ENCODE results near the gene KANSL1. TPM values are rescaled to one million over a fixed set of nuclear protein-coding genes. Genes with fewer than 3 reads are reported as not detected.

The KANSL1 gene
- total and polyA plus RNA-seq, 2 experiments from 2014 or later, result 49.0 to 206 TPM

DNA sequence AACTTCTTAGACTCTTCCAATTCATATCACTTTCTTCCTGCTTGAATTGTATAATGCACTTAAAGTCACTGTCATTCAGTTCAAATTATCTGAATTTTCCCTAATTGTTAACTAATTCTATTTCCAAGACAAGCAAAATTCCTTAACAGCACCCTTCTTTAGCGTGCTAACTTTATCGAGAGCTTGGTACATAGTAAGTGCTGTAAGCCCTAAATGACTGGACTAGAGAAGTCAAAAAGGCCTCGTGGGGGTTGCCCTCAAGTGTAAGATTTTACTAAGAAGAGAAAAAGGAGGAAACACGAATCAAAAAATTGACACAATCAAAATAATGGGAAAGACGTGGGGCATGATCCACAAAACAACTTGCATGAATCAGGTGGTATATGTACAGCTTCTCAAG, 11.3 kb downstream of the KANSL1 start:
- H3K27me3 ChIP-seq (ENCODE audit: insufficient read depth), result no peaks in the 10 kb centered on the region
- peaks cover 90% of the 10 kb centered on the region for H3K4me1 Mint-ChIP-seq
- peaks cover 84% of the 10 kb centered on the region for H4K20me1 ChIP-seq (replicated peaks; ENCODE audit: insufficient read depth)
- DNase-seq (ENCODE audit: low spot score) (no peak), ATAC-seq (no peak)
- no peaks in the 10 kb centered on the region for H3K9me3 Mint-ChIP-seq
- H3K27ac Mint-ChIP-seq, result peak overlapping the region; percentile 6
- H3K4me2 ChIP-seq, result peak overlapping the region; percentile 35
- peak overlapping the region; percentile 93 for H3K27ac ChIP-seq (ENCODE audit: low read depth)
- H3K36me3 Mint-ChIP-seq (ENCODE audit: low read depth), result no peaks in the 10 kb centered on the region; the same call in 2 of the 3 replicates
- H3K9me2 ChIP-seq (ENCODE audit: insufficient read depth), result no peaks in the 10 kb centered on the region
- no peaks in the 10 kb centered on the region for H3K36me3 ChIP-seq (ENCODE audit: insufficient read depth)
- H3K79me2 ChIP-seq (replicated peaks; ENCODE audit: insufficient read depth), result peaks cover 100% of the 10 kb centered on the region
- H3K27me3 Mint-ChIP-seq (ENCODE audit: insufficient read depth, low read depth, poor library complexity), result peaks cover 17% of the 10 kb centered on the region
- H3K4me1 ChIP-seq (ENCODE audit: insufficient read depth), result peaks cover 93% of the 10 kb centered on the region
- TF ChIP-seq, protein P1, sequence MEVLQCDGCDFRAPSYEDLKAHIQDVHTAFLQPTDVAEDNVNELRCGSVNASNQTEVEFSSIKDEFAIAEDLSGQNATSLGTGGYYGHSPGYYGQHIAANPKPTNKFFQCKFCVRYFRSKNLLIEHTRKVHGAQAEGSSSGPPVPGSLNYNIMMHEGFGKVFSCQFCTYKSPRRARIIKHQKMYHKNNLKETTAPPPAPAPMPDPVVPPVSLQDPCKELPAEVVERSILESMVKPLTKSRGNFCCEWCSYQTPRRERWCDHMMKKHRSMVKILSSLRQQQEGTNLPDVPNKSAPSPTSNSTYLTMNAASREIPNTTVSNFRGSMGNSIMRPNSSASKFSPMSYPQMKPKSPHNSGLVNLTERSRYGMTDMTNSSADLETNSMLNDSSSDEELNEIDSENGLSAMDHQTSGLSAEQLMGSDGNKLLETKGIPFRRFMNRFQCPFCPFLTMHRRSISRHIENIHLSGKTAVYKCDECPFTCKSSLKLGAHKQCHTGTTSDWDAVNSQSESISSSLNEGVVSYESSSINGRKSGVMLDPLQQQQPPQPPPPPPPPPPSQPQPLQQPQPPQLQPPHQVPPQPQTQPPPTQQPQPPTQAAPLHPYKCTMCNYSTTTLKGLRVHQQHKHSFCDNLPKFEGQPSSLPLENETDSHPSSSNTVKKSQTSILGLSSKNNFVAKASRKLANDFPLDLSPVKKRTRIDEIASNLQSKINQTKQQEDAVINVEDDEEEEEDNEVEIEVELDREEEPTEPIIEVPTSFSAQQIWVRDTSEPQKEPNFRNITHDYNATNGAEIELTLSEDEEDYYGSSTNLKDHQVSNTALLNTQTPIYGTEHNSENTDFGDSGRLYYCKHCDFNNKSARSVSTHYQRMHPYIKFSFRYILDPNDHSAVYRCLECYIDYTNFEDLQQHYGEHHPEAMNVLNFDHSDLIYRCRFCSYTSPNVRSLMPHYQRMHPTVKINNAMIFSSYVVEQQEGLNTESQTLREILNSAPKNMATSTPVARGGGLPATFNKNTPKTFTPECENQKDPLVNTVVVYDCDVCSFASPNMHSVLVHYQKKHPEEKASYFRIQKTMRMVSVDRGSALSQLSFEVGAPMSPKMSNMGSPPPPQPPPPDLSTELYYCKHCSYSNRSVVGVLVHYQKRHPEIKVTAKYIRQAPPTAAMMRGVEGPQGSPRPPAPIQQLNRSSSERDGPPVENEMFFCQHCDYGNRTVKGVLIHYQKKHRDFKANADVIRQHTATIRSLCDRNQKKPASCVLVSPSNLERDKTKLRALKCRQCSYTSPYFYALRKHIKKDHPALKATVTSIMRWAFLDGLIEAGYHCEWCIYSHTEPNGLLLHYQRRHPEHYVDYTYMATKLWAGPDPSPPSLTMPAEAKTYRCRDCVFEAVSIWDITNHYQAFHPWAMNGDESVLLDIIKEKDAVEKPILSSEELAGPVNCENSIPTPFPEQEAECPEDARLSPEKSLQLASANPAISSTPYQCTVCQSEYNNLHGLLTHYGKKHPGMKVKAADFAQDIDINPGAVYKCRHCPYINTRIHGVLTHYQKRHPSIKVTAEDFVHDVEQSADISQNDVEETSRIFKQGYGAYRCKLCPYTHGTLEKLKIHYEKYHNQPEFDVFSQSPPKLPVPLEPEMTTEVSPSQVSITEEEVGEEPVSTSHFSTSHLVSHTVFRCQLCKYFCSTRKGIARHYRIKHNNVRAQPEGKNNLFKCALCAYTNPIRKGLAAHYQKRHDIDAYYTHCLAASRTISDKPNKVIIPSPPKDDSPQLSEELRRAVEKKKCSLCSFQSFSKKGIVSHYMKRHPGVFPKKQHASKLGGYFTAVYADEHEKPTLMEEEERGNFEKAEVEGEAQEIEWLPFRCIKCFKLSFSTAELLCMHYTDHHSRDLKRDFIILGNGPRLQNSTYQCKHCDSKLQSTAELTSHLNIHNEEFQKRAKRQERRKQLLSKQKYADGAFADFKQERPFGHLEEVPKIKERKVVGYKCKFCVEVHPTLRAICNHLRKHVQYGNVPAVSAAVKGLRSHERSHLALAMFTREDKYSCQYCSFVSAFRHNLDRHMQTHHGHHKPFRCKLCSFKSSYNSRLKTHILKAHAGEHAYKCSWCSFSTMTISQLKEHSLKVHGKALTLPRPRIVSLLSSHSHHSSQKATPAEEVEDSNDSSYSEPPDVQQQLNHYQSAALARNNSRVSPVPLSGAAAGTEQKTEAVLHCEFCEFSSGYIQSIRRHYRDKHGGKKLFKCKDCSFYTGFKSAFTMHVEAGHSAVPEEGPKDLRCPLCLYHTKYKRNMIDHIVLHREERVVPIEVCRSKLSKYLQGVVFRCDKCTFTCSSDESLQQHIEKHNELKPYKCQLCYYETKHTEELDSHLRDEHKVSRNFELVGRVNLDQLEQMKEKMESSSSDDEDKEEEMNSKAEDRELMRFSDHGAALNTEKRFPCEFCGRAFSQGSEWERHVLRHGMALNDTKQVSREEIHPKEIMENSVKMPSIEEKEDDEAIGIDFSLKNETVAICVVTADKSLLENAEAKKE (CRISPR knock-in tag; IDR thresholded peaks at IDR 0.05), result no peak
- TF ChIP-seq STAT1 (IDR thresholded peaks at IDR 0.05; ENCODE audit: unreplicated experiment) (no peak), EZH2 (IDR thresholded peaks at IDR 0.05; ENCODE audit: low read depth, unreplicated experiment) (no peak), NANOG (IDR thresholded peaks at IDR 0.05; ENCODE audit: borderline replicate concordance) (no peak), CREB1 (CRISPR knock-in tag; IDR thresholded peaks at IDR 0.05; ENCODE audit: low read depth) (no peak), EZH2phosphoT487 (IDR thresholded peaks at IDR 0.05; ENCODE audit: unreplicated experiment) (no peak), ZNF331 (CRISPR knock-in tag; IDR thresholded peaks at IDR 0.05; ENCODE audit: low read depth) (no peak), ZNF114 (CRISPR knock-in tag; IDR thresholded peaks at IDR 0.05) (no peak), JUNB (IDR thresholded peaks at IDR 0.05; ENCODE audit: unreplicated experiment) (no peak)
- TF ChIP-seq, protein P2, sequence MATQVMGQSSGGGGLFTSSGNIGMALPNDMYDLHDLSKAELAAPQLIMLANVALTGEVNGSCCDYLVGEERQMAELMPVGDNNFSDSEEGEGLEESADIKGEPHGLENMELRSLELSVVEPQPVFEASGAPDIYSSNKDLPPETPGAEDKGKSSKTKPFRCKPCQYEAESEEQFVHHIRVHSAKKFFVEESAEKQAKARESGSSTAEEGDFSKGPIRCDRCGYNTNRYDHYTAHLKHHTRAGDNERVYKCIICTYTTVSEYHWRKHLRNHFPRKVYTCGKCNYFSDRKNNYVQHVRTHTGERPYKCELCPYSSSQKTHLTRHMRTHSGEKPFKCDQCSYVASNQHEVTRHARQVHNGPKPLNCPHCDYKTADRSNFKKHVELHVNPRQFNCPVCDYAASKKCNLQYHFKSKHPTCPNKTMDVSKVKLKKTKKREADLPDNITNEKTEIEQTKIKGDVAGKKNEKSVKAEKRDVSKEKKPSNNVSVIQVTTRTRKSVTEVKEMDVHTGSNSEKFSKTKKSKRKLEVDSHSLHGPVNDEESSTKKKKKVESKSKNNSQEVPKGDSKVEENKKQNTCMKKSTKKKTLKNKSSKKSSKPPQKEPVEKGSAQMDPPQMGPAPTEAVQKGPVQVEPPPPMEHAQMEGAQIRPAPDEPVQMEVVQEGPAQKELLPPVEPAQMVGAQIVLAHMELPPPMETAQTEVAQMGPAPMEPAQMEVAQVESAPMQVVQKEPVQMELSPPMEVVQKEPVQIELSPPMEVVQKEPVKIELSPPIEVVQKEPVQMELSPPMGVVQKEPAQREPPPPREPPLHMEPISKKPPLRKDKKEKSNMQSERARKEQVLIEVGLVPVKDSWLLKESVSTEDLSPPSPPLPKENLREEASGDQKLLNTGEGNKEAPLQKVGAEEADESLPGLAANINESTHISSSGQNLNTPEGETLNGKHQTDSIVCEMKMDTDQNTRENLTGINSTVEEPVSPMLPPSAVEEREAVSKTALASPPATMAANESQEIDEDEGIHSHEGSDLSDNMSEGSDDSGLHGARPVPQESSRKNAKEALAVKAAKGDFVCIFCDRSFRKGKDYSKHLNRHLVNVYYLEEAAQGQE (IDR thresholded peaks at IDR 0.05; ENCODE audit: unreplicated experiment), result no peak
- TF ChIP-seq, protein P3, sequence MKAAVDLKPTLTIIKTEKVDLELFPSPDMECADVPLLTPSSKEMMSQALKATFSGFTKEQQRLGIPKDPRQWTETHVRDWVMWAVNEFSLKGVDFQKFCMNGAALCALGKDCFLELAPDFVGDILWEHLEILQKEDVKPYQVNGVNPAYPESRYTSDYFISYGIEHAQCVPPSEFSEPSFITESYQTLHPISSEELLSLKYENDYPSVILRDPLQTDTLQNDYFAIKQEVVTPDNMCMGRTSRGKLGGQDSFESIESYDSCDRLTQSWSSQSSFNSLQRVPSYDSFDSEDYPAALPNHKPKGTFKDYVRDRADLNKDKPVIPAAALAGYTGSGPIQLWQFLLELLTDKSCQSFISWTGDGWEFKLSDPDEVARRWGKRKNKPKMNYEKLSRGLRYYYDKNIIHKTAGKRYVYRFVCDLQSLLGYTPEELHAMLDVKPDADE (IDR thresholded peaks at IDR 0.05), result no peak
- TF ChIP-seq, protein P4, sequence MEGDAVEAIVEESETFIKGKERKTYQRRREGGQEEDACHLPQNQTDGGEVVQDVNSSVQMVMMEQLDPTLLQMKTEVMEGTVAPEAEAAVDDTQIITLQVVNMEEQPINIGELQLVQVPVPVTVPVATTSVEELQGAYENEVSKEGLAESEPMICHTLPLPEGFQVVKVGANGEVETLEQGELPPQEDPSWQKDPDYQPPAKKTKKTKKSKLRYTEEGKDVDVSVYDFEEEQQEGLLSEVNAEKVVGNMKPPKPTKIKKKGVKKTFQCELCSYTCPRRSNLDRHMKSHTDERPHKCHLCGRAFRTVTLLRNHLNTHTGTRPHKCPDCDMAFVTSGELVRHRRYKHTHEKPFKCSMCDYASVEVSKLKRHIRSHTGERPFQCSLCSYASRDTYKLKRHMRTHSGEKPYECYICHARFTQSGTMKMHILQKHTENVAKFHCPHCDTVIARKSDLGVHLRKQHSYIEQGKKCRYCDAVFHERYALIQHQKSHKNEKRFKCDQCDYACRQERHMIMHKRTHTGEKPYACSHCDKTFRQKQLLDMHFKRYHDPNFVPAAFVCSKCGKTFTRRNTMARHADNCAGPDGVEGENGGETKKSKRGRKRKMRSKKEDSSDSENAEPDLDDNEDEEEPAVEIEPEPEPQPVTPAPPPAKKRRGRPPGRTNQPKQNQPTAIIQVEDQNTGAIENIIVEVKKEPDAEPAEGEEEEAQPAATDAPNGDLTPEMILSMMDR (conservative IDR thresholded peaks at IDR 0.05; ENCODE audit: low read depth in 2 of 2), result no peak
- no peak overlapping the region for H2AFZ ChIP-seq
- H3K4me3 Mint-ChIP-seq, result no peak overlapping the region; the same call in 2 of the 3 replicates
- no peaks in the 10 kb centered on the region for H3F3A ChIP-seq (replicated peaks; ENCODE audit: low read depth)
- no peak overlapping the region for H3K4me3 ChIP-seq
